Measurements from ENCODE around the gene LRRFIP1. TPM values are rescaled to one million over a fixed set of nuclear protein-coding genes. Genes with fewer than 3 reads are reported as not detected.

LRRFIP1 gene
- total RNA-seq, 6 experiments from 2014 or later, result 90.6 to 107 (median 102) TPM

DNA sequence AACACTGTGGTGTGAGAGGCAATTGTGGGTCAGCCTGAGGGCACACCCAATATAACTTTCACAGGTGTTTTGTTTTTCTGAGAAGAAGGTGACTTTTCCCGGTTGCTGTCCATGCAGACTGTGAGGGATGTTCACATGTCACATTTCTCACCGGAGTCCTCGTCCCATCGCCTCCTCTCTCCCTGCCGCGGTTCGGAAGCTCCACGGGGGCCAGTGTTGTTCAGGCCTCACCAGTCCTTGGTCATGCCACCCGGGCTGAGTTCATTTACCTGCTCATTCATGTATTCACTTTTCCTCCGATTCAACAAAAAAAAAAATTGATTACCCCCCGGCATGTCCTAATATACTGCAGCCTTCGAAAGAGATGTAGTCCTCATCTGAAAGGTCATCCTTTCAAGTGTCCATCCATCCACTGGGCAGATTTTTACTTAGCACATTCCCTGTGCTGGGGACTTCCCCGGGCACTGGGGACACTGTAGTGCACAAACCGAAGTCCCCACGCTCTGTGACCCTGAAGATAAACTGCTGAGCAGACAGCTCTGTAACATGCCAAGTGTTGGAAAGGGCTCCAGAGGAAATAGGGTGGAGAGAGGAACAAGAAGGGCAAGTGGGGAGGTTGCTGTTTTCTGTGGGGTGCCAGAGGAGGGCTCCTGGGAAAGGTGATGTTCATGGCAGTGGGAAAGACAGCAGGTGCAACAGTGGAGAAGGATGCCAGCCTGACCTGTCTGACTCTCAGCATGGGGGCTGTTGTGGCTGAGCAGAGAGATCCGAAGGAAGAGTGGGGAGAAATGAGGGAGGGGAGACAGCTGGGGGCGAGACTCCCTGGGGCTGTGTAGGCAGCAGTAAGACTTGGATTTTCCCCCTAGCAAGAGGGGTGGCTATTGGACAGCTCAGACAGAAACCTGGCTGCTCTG is 22.4 kb downstream of the LRRFIP1 start:
- Mint-ChIP-seq H3K27me3 (ENCODE audit: insufficient read depth) (no peaks in the 10 kb centered on the region; the same call in none of the 2 replicates), H3K4me3 (no peak overlapping the region), H3K9me3 (peaks cover 5% of the 10 kb centered on the region; the same call in 1 of the 2 replicates), H3K27ac (no peak overlapping the region), H3K36me3 (ENCODE audit: low read depth) (peaks cover 57% of the 10 kb centered on the region), H3K4me1 (ENCODE audit: low read depth) (peaks cover 17% of the 10 kb centered on the region)
- no peak for DNase-seq
- TF ChIP-seq, protein P1, sequence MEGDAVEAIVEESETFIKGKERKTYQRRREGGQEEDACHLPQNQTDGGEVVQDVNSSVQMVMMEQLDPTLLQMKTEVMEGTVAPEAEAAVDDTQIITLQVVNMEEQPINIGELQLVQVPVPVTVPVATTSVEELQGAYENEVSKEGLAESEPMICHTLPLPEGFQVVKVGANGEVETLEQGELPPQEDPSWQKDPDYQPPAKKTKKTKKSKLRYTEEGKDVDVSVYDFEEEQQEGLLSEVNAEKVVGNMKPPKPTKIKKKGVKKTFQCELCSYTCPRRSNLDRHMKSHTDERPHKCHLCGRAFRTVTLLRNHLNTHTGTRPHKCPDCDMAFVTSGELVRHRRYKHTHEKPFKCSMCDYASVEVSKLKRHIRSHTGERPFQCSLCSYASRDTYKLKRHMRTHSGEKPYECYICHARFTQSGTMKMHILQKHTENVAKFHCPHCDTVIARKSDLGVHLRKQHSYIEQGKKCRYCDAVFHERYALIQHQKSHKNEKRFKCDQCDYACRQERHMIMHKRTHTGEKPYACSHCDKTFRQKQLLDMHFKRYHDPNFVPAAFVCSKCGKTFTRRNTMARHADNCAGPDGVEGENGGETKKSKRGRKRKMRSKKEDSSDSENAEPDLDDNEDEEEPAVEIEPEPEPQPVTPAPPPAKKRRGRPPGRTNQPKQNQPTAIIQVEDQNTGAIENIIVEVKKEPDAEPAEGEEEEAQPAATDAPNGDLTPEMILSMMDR (IDR thresholded peaks at IDR 0.05), result no peak

DNA sequence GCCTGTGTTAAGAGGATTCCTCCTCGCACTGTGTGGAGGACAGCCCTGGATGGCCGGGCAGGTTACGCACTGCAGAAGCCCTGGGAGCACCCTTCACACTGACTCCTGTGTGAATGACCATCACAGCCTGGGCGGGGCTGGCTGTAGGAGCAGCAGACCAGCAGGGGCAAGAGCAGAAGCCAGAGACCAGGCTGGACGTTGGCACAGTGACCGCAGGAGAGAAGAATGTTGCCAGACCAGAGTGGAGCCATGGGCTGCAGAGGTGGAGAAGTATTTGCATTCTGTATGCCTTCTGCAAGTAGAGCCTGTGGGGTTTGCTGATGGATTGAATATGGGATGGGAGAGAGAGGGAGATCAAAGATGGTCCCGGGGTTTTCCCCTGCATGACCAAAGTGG is 23.1 kb downstream of the LRRFIP1 start:
- H3K36me3 Mint-ChIP-seq (ENCODE audit: low read depth), result peaks cover 53% of the 10 kb centered on the region
- H3K4me1 Mint-ChIP-seq (ENCODE audit: low read depth), result peaks cover 24% of the 10 kb centered on the region
- no peak overlapping the region for H3K4me3 Mint-ChIP-seq
- DNase-seq, result no peak
- TF ChIP-seq, protein P1 (IDR thresholded peaks at IDR 0.05), result no peak
- peaks cover 5% of the 10 kb centered on the region; the same call in 1 of the 2 replicates for H3K9me3 Mint-ChIP-seq
- no peaks in the 10 kb centered on the region; the same call in none of the 2 replicates for H3K27me3 Mint-ChIP-seq (ENCODE audit: insufficient read depth)
- no peak overlapping the region for H3K27ac Mint-ChIP-seq

DNA sequence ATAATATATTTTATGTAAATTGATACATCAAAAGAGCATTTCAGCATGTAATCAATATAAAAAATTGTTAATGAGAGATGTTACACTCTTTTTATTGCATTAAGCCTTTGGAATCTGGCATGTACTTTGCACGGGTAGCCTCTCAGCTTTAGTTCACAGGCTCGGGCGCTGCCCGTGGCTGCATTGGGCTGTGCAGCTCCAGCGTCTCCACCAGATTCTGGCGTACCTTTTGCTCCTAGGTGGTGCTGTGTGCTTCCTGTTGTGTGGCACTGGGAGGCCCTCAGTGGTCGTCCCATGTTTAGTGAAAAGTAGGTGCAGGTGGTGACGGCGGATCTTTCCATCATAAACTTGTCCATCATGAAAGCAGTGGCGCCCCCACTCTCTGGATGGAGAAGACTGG is 24.4 kb downstream of the LRRFIP1 start:
- Mint-ChIP-seq H3K4me1 (ENCODE audit: low read depth) (peaks cover 33% of the 10 kb centered on the region), H3K27me3 (ENCODE audit: insufficient read depth) (no peaks in the 10 kb centered on the region; the same call in none of the 2 replicates), H3K27ac (no peak overlapping the region), H3K4me3 (no peak overlapping the region), H3K36me3 (ENCODE audit: low read depth) (peaks cover 46% of the 10 kb centered on the region), H3K9me3 (peaks cover 6% of the 10 kb centered on the region)
- TF ChIP-seq, protein P1 (IDR thresholded peaks at IDR 0.05), result no peak
- no peak for DNase-seq

DNA sequence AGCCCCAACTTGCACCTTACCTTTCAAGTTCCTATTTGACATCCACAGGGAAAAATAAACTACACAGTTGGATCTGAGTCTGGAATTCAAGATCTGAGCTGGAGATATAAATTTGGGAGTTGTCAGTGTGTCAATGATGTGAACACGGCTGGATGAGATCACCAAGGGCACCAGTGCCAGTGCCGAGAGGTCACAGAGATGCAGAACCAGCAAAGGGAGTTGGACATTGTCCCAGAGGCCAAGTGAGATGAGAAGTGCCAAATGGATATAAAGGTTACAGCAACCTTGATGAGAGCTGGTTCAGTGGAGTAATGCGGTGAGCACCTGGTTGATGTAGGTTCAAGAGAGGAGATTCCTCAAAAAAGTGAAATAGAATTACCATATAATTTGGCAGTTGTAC is 24.8 kb downstream of the LRRFIP1 start:
- peaks cover 46% of the 10 kb centered on the region for H3K36me3 Mint-ChIP-seq (ENCODE audit: low read depth)
- H3K9me3 Mint-ChIP-seq, result peaks cover 10% of the 10 kb centered on the region
- H3K27ac Mint-ChIP-seq, result no peak overlapping the region
- peaks cover 1% of the 10 kb centered on the region for H3K27me3 Mint-ChIP-seq (ENCODE audit: insufficient read depth)
- DNase-seq, result no peak
- no peak overlapping the region for H3K4me3 Mint-ChIP-seq
- TF ChIP-seq, protein P1 (IDR thresholded peaks at IDR 0.05), result no peak
- H3K4me1 Mint-ChIP-seq (ENCODE audit: low read depth), result peaks cover 37% of the 10 kb centered on the region

DNA sequence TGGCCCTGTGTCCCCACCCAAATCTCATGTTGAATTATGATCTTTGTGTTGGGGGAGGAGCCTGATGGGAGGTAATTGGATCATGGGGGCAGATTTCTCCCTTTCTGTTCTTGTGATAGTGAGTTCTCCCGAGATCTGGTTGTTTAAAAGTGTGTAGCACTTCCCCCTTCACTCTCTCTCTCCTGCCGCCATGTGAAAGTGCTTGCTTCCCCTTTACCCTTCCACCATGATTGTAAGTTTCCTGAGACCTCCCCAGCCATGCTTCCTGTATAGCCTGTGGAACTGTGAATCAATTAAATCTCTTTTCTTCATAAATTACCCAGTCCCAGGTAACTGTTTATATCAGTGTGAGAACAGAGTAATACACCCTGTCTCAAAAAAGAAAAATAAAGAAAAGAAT is 25.5 kb downstream of the LRRFIP1 start:
- peaks cover 11% of the 10 kb centered on the region for H3K9me3 Mint-ChIP-seq
- DNase-seq, result no peak
- H3K4me3 Mint-ChIP-seq, result no peak overlapping the region
- H3K4me1 Mint-ChIP-seq (ENCODE audit: low read depth), result peaks cover 35% of the 10 kb centered on the region
- H3K27ac Mint-ChIP-seq, result no peak overlapping the region
- H3K36me3 Mint-ChIP-seq (ENCODE audit: low read depth), result peaks cover 52% of the 10 kb centered on the region
- TF ChIP-seq, protein P1 (IDR thresholded peaks at IDR 0.05), result no peak
- H3K27me3 Mint-ChIP-seq (ENCODE audit: insufficient read depth), result peaks cover 1% of the 10 kb centered on the region

Data from HFFc6 (cell line).